NCI-H2171 treated with DMSO at 0.1 percent for 48 hours (cell line): ENCODE results near the gene STK32C.
"Not testable (repeated sequence)": the region's sequence is repeated elsewhere in the genome, so short reads cannot be mapped to it uniquely, and the experiment has no call there.

Source experiments
- DNase-seq: peaks from one replicate; lab custom pipeline; 2025; lab: John Stamatoyannopoulos, UW

STK32C gene

DNA sequence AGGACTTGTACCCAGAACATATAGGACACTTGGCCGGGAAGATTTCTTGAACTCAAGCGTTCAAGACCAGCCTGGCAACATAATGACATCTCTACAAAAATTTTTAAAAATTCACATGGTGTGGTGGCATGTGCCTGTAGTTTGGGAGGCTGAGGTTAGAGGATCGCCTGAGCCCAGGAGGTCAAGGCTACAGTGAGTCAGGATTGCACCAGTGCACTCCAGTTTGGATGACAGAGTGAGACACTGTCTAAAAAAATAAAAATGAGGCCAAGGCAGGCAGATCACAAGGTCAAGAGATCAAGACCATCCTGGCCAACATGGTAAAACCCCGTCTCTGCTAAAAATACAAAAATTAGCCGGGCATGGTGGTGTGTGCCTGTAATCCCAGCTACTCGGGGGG lies 9.7 kb upstream of the STK32C start:
- DNase-seq: not testable (repeated sequence)

DNA sequence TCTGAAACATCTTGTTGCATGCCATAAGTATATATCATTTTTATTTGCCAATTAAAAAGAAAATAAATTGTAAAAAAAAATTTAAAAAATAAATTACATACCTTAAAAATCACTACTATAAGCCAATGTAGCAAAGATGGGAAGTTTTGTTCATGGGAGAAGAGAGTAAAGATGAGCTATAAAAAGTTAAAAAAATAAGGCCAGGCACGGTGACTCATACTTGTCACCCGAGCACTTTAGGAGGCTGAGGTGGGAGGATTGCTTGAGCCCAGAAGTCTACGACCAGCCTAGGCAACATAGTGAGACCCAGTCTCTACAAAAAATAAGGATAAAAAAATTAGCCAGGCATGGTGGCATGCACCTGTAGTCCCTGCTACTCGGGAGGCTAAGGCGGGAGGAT lies 8.4 kb upstream of the STK32C start:
- DNase-seq: no peak

DNA sequence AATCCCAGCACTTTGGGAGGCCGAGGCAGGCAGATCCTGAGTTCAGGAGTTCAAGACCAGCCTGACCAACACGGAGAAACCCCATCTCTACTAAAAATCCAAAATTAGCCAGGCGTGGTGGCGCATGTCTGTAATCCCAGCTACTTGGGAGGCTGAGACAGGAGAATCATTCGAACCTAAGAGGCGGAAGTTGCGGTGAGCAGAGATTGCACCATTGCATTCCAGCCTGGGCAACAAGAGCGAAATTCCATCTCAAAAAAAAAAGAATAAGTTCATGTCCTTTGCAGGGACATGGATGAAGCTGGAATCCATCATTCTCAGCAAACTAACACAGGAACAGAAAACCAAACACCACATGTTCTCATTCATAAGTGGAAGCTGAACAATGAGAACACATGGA lies 7.1 kb upstream of the STK32C start:
- not testable (repeated sequence) for DNase-seq

DNA sequence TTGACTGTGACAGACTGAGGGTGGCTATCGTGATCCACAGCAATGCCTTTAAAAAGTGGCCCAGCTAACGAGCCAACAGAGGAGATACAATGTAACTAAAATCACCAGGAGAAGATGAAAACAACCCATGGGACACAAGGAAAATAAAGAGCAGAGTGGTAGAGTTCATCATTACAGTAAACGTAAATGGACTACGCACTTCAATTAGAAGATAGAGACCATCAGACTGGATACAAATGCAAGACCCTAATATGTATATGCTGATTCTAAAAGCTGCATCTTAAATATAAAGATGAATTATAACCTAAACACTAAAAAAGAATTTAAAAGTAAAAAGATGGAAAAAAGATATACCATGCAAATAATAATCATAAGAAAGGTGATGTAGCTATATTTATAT lies 6.6 kb upstream of the STK32C start:
- DNase-seq: no peak

DNA sequence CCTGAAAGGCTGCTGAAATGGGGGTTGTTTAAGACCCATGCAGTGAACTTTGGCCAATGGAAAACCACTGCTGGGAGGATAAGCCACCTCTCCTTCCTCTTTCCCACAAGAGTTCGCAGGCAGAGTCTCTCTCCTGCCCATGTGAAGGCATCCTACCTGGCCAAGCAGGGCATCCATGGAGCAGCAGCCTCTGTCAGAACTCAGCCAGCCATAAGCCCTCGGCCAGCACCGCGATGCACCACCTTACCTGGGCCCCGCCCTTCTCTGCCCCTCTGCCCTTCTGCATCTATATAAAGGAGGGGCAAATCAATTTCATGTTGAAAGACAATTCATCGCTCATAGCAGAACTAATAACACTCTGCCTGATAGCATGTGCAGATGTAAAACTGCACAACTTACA lies 6.1 kb upstream of the STK32C start:
- DNase-seq: no peak

DNA sequence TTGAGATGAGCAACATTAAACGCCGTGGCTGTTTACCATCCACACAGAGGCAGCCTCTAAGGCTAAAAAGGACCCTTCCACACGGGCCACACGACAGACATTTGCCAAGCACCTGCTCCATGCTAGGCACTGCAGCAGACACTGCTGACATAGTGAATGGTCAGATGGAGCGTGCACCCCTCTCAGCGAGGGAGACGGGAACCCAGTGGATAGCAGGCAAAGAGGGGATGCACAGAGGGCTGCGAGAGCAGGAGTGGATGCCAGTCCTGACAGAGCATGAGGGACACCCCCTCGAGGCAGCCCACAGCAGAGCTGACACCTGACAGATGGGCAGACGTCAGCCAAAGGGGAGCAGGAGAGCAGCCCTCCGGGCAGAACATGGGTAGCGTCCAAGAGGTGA lies 5.6 kb upstream of the STK32C start:
- DNase-seq: no peak

DNA sequence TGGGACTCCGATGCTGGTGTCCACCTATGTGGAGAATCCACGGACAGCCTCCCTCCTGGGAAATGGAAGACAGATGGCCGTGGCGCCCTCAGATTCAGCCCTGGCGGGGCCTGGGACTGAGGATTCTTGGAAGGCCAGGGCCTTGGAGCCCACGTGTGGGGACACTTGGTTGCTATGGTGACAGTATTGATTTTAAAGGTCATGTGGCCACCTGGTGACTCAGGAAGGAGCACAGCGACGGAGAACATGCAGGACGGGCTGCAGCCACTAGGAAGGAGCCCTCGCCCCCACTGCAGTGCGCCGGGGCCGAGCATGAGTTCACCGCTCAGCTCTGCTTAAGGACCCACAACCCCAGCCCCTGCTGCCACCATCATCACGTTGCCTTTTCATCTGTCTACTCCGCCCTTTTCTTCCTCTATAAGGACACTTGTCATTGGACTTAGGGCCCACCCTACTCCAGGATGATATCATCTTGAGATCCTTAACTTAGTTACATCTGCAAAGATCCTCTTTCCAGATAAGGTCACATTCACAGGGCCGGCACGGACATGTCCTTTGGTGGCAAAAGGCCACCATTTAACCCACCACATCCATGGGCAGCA lies 3.7 kb upstream of the STK32C start:
- DNase-seq: no peak

DNA sequence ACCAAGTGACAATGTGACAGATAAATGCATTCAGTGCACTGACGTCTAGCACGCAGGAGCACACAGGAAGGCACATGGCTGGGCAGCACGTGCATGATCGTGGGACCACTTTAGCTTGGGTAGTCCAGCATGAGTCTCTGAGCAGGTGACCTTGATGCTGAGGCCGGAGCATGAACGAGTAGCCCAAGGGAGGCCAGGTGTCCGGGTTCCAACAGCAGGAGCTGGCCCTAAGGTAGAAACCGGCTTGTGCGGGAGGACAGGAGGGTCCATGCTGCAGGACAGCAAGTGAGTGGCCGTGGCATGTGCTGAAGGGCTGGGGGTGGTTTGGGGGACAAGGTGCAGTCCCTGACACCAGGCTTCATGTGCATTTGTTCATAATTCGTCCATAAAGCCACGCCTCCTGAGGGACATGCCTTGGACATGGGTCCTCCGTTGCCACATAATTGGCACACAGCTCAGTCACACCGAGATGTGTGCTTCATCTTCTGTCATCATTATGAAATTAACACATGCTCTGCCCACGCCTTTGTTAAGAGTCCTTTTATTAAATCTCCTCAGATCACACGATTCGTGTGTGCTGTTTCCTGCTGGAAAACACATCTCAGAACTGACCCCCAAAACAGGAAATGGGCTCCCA lies 3.1 kb upstream of the STK32C start:
- no peak for DNase-seq

DNA sequence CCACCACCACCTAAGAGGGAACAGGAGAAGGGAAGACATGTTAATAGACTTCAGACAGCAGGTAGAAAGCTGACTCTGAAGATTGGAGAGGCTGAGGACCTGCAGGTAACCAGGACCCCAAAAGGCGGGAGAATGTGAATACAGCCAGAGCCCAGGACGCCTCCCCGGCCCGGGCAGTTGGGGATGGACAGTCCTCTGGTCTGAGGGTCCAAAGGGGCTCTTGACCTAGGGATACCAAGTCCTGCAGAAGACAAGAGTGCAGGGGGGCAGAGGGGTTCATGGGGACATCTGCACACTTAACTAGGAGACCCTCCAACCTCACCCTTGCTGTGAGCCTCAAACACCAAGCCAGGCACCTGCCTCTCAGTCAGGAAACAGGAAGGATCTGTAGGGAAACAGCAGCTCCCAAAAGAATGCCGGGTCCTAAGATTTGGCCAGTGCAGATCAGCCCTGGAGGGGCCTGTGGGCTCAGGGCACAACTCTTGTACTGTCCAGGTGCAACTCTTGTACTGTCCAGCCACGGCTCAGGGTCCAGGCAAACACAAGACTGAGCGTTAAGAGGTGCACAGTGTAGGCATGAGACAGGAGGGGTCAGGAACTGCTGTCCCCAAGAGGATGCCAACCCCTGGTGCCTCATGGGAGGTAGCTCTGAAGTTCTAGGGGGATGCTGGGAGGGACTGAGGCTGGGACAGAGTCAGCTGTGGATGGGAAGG lies 2.3 kb upstream of the STK32C start:
- DNase-seq: no peak

DNA sequence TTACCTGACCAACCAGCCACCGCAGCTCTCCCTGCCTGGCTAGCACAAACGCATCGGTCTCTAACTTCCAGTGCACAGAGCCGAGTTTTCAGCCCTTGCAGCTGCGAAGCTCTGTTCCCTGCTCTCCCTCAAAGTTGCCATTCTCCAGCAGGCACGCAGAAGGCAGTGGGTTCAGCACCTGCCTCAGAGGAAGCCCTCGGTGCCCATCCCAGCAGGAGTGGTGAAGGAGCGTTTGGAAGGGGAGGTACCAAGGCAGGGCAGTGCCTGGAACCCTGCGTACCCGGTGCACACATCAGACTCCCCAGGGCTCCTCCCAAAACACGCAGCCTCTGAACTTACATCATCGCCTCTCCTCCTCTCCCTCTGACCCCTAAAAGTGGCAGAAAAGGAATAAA lies 1.7 kb upstream of the STK32C start:
- no peak for DNase-seq

DNA sequence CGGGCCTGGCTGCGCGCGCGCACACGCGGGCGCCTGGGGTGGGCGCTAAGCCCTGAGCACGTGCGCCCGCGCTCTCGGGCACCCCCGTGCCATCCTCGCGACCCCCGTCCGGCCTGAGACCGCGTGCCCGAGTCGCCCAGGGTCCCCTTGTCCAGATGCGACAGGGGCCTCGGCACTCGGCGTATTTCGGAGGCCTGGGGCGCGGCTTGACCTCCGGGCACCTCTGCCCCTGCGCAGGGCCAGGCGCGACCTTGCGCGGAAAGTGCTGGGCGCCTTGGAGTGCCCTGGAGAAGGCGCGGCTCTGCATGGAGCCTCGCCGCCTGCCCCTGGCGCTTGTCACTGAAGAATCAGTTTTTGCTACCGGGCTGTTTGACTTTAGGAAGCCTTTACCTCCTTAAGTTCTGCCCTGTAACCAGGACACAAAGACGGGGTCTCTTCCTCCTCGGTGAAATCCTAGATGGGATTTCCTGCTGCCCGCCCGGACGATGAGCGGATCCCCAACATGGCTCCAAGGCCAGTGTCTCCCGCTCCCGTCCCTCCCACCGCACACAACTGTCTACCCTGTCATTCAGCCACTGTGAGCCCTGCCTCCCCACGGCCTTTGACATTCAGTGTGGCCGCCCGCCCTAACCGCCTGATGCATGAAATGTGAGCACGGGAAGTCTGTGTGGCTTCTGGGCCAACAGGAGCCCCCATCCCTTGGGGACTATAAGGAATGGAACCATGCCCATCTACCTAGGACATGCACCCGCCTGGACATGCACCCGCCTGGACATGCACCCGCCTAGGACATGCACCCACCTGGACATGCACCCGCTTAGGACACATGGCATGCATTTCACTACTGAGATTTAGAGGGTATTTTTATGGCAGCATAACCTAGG lies 1.1 kb upstream of the STK32C start:
- no peak for DNase-seq

DNA sequence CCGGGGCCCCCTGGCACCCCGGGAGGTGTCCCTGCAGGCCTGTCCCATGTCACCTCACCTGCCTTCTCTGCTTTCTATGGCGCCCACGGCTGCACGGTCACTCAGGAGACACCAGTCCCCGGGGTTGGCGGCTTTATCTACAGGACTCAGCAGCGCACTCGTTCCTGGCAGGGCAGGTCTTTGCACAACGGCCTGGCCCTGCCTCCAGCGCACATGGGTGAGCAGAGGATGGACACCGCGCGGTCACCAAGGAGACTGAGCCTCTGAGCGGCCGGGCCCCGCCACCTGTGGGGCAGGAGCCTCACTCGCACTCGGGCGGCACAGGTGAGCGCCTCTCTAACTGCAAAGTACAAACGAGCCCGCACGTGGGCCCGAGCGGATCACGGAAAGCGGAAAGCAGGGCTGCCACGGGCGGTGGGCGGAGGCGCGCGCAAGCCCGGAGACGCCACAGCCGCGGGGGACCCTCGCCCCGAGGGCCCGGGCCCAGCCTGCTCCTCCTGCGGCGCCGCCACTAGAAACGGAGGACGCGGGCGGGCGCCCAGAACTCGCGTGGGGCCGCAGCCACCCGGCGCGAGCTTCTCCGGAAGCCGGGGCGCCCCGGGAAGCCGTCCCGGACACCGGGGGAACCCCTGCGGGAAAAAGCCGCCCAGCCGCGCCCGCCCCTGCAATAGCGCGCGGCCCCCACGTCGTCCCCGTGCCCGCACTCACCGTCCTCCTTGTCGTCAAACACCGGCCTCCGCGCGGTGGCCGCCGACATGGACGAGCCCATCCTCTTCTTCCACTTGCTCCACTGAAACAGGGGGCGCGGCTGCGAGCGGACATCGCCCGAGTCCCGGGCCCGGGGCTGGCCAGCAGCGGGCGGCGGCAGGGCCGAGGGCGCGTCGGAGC lies 642 bp downstream of the STK32C start:
- DNase-seq: no peak

DNA sequence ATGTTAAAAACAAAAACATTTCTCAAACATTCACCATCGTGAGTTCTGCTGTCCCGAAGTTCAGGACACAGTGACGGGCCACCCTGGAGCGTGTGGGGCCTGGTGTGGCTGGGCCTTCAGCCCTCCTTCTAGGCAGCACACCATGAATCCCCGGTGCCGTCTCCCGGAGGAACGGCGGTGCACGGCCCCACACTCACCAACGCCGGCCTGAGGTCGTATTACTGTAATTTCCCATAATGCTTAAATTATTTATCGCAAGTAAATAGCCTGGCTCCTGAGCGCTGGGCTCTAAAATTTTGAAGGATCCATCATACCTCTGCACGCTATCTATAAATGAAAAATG lies 1.4 kb downstream of the STK32C start:
- DNase-seq: no peak

DNA sequence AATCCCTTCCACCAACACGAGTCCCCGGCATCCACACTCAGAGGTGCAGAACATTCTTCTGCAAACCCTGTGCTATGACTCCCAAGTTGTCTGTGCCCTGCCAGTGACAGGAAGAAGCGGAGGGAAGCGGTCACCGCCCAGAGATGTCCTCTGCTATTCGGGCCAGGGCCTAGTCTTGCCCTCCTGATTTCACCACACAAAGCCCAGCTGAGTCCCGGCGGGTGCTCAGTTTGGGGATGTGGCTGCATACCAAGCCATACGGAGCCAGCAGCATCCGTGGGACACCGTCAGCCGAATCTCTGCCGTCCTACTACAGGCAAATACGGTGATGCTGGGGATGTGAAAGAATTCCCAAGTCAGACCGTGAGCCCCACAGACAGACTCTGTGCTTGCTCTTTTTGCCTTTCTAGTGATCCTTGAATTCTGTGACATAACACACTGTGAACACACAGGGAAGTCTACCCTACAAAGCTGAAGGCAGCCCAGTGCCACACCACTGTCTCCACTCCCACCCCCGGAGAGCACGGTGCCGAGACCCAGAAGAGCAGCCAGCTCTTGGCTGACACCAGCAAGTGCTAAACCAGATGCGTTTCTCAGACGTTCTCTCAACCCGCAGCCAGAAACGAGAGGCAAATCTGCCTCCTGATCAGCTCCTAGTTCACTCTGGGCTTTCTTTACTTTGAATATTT lies 2.0 kb downstream of the STK32C start:
- no peak for DNase-seq

DNA sequence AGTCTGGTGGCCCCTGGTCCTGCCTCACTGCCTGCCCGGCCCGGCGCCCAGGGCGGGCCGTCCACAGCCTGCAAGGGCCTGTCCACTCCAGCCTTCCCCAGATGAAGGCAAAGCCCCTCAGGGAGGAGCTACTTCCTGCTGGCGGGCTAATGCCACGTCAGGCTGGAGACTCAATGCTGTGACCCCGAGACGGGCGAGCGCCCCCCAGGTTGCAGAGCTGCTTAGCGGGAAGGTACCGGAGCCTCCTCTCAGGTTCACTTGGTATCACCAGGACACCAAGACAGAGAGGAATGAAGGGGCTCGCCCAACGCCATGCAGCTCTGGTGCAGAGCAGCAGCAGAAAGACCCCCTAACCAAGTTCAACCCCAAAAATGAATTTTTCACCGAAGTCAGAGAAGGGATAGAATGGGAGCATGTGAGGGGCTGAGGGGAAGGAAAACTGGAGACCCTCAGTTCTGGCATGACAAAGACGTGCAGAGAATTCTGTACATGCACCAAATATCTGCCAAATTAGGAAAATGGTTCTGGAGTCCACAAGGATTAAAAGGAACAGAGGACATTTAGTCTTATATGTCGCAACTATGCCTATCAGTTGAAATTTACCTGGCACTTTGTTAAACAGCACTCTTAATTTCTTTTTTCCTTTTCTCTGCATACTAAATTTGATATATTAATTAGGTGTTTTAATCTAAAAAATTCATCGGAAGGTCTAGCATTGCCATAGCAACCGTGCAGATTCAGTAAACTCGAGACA lies 2.8 kb downstream of the STK32C start:
- no peak for DNase-seq

DNA sequence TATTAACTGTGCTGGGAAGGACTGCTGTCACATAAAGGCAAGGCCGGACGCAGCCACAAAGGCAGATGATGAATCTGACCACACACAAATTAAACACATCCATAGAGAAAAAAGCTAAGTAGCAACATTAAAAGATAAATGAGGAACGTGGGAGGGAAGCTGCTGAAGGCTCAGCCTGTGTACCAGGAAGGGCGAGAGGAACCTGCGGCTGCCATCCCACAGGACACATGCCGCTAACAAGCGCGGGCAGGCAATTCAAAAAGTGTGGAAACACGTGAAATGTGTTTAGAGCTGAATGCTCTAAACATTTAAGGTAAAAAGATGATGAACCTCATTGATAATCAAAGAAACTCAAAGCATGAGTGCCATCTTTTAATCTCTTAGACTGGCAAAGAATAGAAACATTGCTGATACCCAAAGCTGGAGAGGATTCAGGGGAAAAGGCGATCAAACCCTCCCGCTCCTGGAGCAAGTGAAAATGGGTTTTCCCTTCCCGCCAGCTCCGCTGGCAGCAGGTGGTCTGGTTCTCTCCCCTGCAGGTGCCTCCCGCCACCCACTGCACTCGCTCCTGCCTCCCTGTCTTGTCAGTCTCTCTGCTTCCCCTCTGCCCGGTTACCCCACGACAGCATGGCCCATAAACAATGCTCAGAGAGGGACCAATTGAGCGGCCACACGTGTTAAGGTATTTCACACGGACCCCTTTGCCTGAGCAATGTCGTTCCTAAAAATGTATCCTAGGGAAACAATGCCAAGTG lies 4.2 kb downstream of the STK32C start:
- no peak for DNase-seq

DNA sequence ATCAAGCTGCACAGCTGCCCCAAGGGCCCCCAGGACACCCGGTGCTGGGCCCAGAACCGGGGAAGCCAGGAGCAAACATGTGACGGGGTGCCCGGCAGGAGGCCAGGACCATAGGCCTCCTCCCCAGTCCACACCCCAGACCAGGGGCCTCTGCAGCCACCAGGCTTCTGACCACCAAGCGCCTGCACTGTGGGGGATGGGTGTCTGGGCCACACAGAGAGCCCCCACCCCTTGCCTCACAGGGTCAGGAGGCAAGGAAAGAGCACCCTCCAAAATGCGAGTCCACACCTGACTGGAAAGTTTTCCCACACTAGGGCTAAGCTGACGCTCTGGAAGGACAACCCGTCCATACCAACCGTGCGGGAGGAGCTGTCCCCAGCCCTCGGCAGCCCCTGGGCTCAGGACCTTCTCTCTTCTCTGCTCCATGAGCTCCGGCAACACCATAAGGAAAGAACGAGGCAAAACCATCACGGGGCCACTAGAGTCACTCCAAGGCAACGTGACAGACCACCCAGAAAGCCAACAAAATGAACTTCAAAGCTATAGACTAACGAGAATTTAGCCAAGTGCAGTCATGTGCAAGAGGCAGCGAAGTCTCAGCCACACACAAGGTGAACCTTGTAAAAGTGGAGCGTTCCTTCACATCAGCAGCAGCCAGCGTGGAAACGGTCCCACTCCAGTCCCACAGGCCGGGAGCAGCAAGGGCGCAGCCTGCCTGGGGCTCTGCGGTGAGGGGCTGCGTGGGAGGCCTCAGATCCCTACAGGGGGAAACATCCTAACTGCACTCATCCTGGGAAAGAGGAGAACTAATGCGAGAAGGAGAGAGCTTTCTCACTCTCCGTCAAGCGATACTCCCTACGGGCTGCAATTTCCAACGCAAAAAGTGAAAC lies 5.1 kb downstream of the STK32C start:
- no peak for DNase-seq
